ENCODE data around the gene DUOXA1. TPM values are rescaled to one million over a fixed set of nuclear protein-coding genes. Genes with fewer than 3 reads are reported as not detected.

The DUOXA1 gene
- polyA plus RNA-seq, 1 of the 3 experiments (the other 2 are of a cell fraction) = 0.02 TPM

- Histone ChIP-seq H3K9ac (no peak overlapping the region), H3K9me2 (no peaks in the 10 kb centered on the region), H4K20me1 (ENCODE audit: insufficient read depth) (no peaks in the 10 kb centered on the region), H3K9me3 (no peaks in the 10 kb centered on the region), H3K27me3 (ENCODE audit: insufficient read depth) (peaks cover 13% of the 10 kb centered on the region), H3K79me2 (ENCODE audit: insufficient read depth) (no peaks in the 10 kb centered on the region), H2AFZ (ENCODE audit: low read depth) (no peak overlapping the region), H3F3A (replicated peaks; ENCODE audit: insufficient read depth) (no peaks in the 10 kb centered on the region), H3K4me3 (ENCODE audit: low read depth in 2 of 2, low read length in 1 of 2) (no peak overlapping the region), H3K4me2 (no peak overlapping the region), H3K4me1 (ENCODE audit: control insufficient read depth in 1 of 2, insufficient read depth in 2 of 2, low read depth in 1 of 2, low read length in 1 of 2) (peaks cover 6 to 8% of the 10 kb centered on the region in 2 experiments; a peak in 3 of 4 replicates), H3K27ac (ENCODE audit: low read depth in 2 of 2, low read length in 1 of 2) (no peak overlapping the region), H3K36me3 (replicated peaks in 1 of 2; ENCODE audit: control insufficient read depth in 1 of 2, insufficient read depth in 2 of 2, low read length in 1 of 2) (no peaks in the 10 kb centered on the region)
- WGBS (ENCODE audit: low lambda C conversion rate) = 83% methylated on average over 8 of the region's 10 CpGs
- no peak for DNase-seq
- no peak for TF ChIP-seq ELF1 (IDR thresholded peaks at IDR 0.05)
- TF ChIP-seq TEAD4 (IDR thresholded peaks at IDR 0.05; ENCODE audit: borderline replicate concordance, insufficient read depth) = no peak
- TF ChIP-seq, protein P1, sequence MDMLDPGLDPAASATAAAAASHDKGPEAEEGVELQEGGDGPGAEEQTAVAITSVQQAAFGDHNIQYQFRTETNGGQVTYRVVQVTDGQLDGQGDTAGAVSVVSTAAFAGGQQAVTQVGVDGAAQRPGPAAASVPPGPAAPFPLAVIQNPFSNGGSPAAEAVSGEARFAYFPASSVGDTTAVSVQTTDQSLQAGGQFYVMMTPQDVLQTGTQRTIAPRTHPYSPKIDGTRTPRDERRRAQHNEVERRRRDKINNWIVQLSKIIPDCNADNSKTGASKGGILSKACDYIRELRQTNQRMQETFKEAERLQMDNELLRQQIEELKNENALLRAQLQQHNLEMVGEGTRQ (IDR thresholded peaks at IDR 0.05; ENCODE audit: borderline replicate concordance, low read depth, low read length) = no peak
- no peak for TF ChIP-seq SIN3A (IDR thresholded peaks at IDR 0.05; ENCODE audit: borderline replicate concordance, low read depth, low read length)
- TF ChIP-seq FOXJ3 (CRISPR knock-in tag; IDR thresholded peaks at IDR 0.05) = no peak
- TF ChIP-seq NRF1 (IDR thresholded peaks at IDR 0.05; ENCODE audit: low read depth, low read length) = no peak
- no peak for TF ChIP-seq JUND (IDR thresholded peaks at IDR 0.05)
- TF ChIP-seq EZH2phosphoT487 (IDR thresholded peaks at IDR 0.05; ENCODE audit: borderline replicate concordance, low read depth) = no peak
- no peak for TF ChIP-seq GATA2 (CRISPR knock-in tag; IDR thresholded peaks at IDR 0.05)
- TF ChIP-seq, protein P2, sequence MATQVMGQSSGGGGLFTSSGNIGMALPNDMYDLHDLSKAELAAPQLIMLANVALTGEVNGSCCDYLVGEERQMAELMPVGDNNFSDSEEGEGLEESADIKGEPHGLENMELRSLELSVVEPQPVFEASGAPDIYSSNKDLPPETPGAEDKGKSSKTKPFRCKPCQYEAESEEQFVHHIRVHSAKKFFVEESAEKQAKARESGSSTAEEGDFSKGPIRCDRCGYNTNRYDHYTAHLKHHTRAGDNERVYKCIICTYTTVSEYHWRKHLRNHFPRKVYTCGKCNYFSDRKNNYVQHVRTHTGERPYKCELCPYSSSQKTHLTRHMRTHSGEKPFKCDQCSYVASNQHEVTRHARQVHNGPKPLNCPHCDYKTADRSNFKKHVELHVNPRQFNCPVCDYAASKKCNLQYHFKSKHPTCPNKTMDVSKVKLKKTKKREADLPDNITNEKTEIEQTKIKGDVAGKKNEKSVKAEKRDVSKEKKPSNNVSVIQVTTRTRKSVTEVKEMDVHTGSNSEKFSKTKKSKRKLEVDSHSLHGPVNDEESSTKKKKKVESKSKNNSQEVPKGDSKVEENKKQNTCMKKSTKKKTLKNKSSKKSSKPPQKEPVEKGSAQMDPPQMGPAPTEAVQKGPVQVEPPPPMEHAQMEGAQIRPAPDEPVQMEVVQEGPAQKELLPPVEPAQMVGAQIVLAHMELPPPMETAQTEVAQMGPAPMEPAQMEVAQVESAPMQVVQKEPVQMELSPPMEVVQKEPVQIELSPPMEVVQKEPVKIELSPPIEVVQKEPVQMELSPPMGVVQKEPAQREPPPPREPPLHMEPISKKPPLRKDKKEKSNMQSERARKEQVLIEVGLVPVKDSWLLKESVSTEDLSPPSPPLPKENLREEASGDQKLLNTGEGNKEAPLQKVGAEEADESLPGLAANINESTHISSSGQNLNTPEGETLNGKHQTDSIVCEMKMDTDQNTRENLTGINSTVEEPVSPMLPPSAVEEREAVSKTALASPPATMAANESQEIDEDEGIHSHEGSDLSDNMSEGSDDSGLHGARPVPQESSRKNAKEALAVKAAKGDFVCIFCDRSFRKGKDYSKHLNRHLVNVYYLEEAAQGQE (IDR thresholded peaks at IDR 0.05; ENCODE audit: low read depth, low read length) = no peak
- TF ChIP-seq POLR2AphosphoS5 (IDR thresholded peaks at IDR 0.05; ENCODE audit: low read depth, low read length) = no peak
- TF ChIP-seq TCF12 (IDR thresholded peaks at IDR 0.05) = no peak
- TF ChIP-seq CTCF (IDR thresholded peaks at IDR 0.05) = no peak
- TF ChIP-seq RCOR1 (IDR thresholded peaks at IDR 0.05; ENCODE audit: low read length) = no peak
- no peak for TF ChIP-seq NFIC (IDR thresholded peaks at IDR 0.05; ENCODE audit: borderline replicate concordance)
- no peak for TF ChIP-seq GABPA (IDR thresholded peaks at IDR 0.05; ENCODE audit: low read depth)
- no peak for TF ChIP-seq FOXM1 (IDR thresholded peaks at IDR 0.05; ENCODE audit: low read depth)
- no peak for TF ChIP-seq RXRA (IDR thresholded peaks at IDR 0.05; ENCODE audit: borderline replicate concordance, low read depth)
- TF ChIP-seq TAF1 (IDR thresholded peaks at IDR 0.05; ENCODE audit: borderline replicate concordance, low read depth, low read length) = no peak
- POLR2A ChIA-PET = interaction anchor here (0.6 kb wide), 1 partner anchor 16 kb away, joined by 3 read pairs; no protein-coding TSS in a partner anchor
- CTCF ChIA-PET = interaction anchor here (0.6 to 1.6 kb wide), 7 partner anchors 8 to 152 kb away, joined by 3 to 5 read pairs (median 3); no protein-coding TSS in a partner anchor
These were observed 9.4 kb downstream of the DUOXA1 start for GRCh38 chr15:45120081-45120972.
